Transverse colon (tissue), 4 donors: ENCODE measurements around the gene SIAE. TPM values are rescaled to one million over a fixed set of nuclear protein-coding genes. Genes with fewer than 3 reads are reported as not detected.

Experiments used
- DNase-seq: peaks from one replicate; pipeline ENCODE4 v3.0.0-alpha.2; 2019
- H3K27ac ChIP-seq, 4 donors: fragments of 200-600 bp; sonication (generic); 2 replicates each; pipeline ENCODE4 v1.5.1; 2016 to 2018; ENCODE audit warnings: inconsistent platforms in 4 of 4
- H3K27me3 ChIP-seq: fragments of 200-600 bp; sonication (generic); 2 replicates; pipeline ENCODE4 v1.5.1; 2017; ENCODE audit warnings: inconsistent platforms
- H3K36me3 ChIP-seq, 4 donors: fragments of 200-600 bp; sonication (generic); 2 replicates each; pipeline ENCODE4 v1.5.1; 2017 to 2019; ENCODE audit warnings: inconsistent platforms in 4 of 4
- H3K4me1 ChIP-seq, 4 donors: fragments of 200-600 bp; sonication (generic); 2 replicates each; pipeline ENCODE4 v1.5.1; 2017 to 2020; ENCODE audit warnings: inconsistent platforms in 4 of 4
- H3K4me3 ChIP-seq, 4 donors: fragments of 200-600 bp; sonication (generic); 1 replicate in 1 of 4; 2 replicates in 3 of 4; pipeline versions ENCODE4 v1.5.1 to v1.6.1; 2017 to 2019; ENCODE audit warnings: inconsistent platforms in 4 of 4
- H3K9me3 ChIP-seq, 2 donors: fragments of 200-600 bp; sonication (generic); 2 replicates each; pipeline ENCODE4 v1.5.1; 2017 to 2019; ENCODE audit warnings: inconsistent platforms in 2 of 2
- CTCF ChIP-seq, 5 experiments: fragments of 200-600 bp in 3 of 5; fragments of 450-650 bp in 2 of 5; sonication (generic) in 3 of 5; IDR thresholded peaks; 1 replicate in 2 of 5; 2 replicates in 3 of 5; pipeline ENCODE4 v1.5.1; 2016 to 2017; ENCODE audit warnings: antibody characterized with exemption in 5 of 5, inconsistent platforms in 3 of 5, mild to moderate bottlenecking in 2 of 5, moderate library complexity in 1 of 5
- EP300 ChIP-seq: sonication (generic); formaldehyde crosslinking; IDR thresholded peaks from one replicate; pipeline ENCODE4 v1.6.1; 2017; ENCODE audit warnings: antibody characterized with exemption, low read depth
- POLR2A ChIP-seq: fragments of 450-650 bp; IDR thresholded peaks from one replicate; pipeline ENCODE4 v1.6.1; 2016; ENCODE audit warnings: antibody characterized with exemption, mild to moderate bottlenecking, moderate library complexity
- POLR2AphosphoS5 ChIP-seq, 3 donors: sonication (generic); formaldehyde crosslinking; IDR thresholded peaks; one replicate each; pipeline ENCODE4 v1.6.1; 2016; ENCODE audit warnings: antibody characterized with exemption in 3 of 3
- WGBS, 2 donors: methylation state at CpG; one replicate each; pipeline ENCODE4 v1.1.5; 2018; ENCODE audit warnings: low coverage in 1 of 2; 5-methylcytosine and 5-hydroxymethylcytosine counted together
- in situ Hi-C, 4 donors: fragments of 200-750 bp; cut with MboI; loops; one replicate each; pipeline versions ENCODE4 v1.15.0 to v1.15.1; 2017; ENCODE audit warnings: low sequenced_read_pairs in 3 of 4, low pct_ligation_motif_present in 1 of 4, low pct_unique_long_range_greater_than_20kb in 1 of 4
- intact Hi-C: fragments of 100-400 bp; cut with DNase I; formaldehyde crosslinking; loops from one replicate; pipeline ENCODE4 v1.15.1; 2023; ENCODE audit warnings: low total_unique reads
- total RNA-seq, 4 donors: library from RNA; depleted of rRNA; stranded (reverse); fragments of >200 nt; gene quantifications; one replicate each; pipeline ENCODE4 v1.1.0, GENCODE V29; 2016

The SIAE gene
- total RNA-seq, 4 donors from 2014 or later: 38.4 to 183 (median 81.2) TPM

- no peaks in the 10 kb centered on the region for H3K9me3 ChIP-seq
- no peak overlapping the region for H3K4me3 ChIP-seq
- H3K36me3 ChIP-seq: peaks cover 0 to 7% (median 2%) of the 10 kb centered on the region in 4 donors
- no peak overlapping the region for H3K27ac ChIP-seq
- WGBS, 2 donors: 76 to 92% methylated on average over 9 to 10 of the region's 10 CpGs
- peaks cover 0 to 5% (median 2%) of the 10 kb centered on the region in 4 donors for H3K4me1 ChIP-seq
- no peaks in the 10 kb centered on the region for H3K27me3 ChIP-seq
- in situ Hi-C loops: no loop called here
- intact Hi-C loops: no loop called here
- TF ChIP-seq POLR2A (no peak), POLR2AphosphoS5 (IDR thresholded peaks at IDR 0.05) (no peak), CTCF (IDR thresholded peaks at IDR 0.05) (no peak), EP300 (no peak)
- DNase-seq: no peak
These were observed 30.4 kb downstream of the SIAE start for GRCh38 chr11:124643042-124643604.

GRCh38 chr11:124642628-124643027 lies 30.9 kb downstream of the SIAE start:
- no peaks in the 10 kb centered on the region for H3K9me3 ChIP-seq
- in situ Hi-C loops: no loop called here
- peaks cover 0 to 7% (median 2%) of the 10 kb centered on the region in 4 donors for H3K36me3 ChIP-seq
- no peak for DNase-seq
- WGBS, 2 donors: 93 to 100% methylated on average over 1 to 3 of the region's 3 CpGs
- H3K27me3 ChIP-seq: no peaks in the 10 kb centered on the region
- H3K4me1 ChIP-seq: peaks cover 0 to 5% (median 2%) of the 10 kb centered on the region in 4 donors
- no peak overlapping the region for H3K4me3 ChIP-seq
- TF ChIP-seq POLR2AphosphoS5 (IDR thresholded peaks at IDR 0.05) (no peak), CTCF (IDR thresholded peaks at IDR 0.05) (no peak), POLR2A (no peak), EP300 (no peak)
- intact Hi-C loops: no loop called here
- no peak overlapping the region for H3K27ac ChIP-seq

- TF ChIP-seq CTCF (IDR thresholded peaks at IDR 0.05): no peak
- no peak overlapping the region for H3K27ac ChIP-seq
- intact Hi-C loops: no loop called here
- peaks cover 0 to 5% (median 2%) of the 10 kb centered on the region in 4 donors for H3K4me1 ChIP-seq
- 95 to 100% methylated on average over 1 to 5 of the region's 5 CpGs for WGBS, 2 donors
- H3K9me3 ChIP-seq: no peaks in the 10 kb centered on the region
- in situ Hi-C loops: no loop called here
- H3K36me3 ChIP-seq: peaks cover 0 to 19% (median 4%) of the 10 kb centered on the region in 4 donors
- H3K4me3 ChIP-seq: no peak overlapping the region
- DNase-seq: no peak
- no peaks in the 10 kb centered on the region for H3K27me3 ChIP-seq
These were observed 32.9 kb downstream of the SIAE start for GRCh38 chr11:124640666-124641065.

GRCh38 chr11:124639186-124639585 lies 34.4 kb downstream of the SIAE start:
- Histone ChIP-seq H3K4me1 (no peaks in the 10 kb centered on the region), H3K9me3 (no peaks in the 10 kb centered on the region), H3K4me3 (no peak overlapping the region), H3K27me3 (no peaks in the 10 kb centered on the region), H3K36me3 (peaks cover 0 to 27% (median 4%) of the 10 kb centered on the region in 4 donors), H3K27ac (no peak overlapping the region)
- in situ Hi-C loops (no loop called here), intact Hi-C loops (no loop called here)
- TF ChIP-seq POLR2AphosphoS5 (IDR thresholded peaks at IDR 0.05) (no peak), EP300 (no peak), POLR2A (no peak)
- no peak for DNase-seq
- WGBS, 2 donors: 92% methylated on average over 1 of the region's 1 CpG; no CpG with 5 or more reads in 1 of the 2 donors

GRCh38 chr11:124638500-124638899 lies 35.0 kb downstream of the SIAE start:
- in situ Hi-C loops: no loop called here
- 94 to 100% methylated on average over 3 of the region's 3 CpGs for WGBS, 2 donors
- no peak overlapping the region for H3K27ac ChIP-seq

More at GRCh38 chr11:124638500-124638899, 35.0 kb downstream of the SIAE start:
- no peaks in the 10 kb centered on the region for H3K9me3 ChIP-seq
- no peaks in the 10 kb centered on the region for H3K4me1 ChIP-seq
- H3K4me3 ChIP-seq: no peak overlapping the region
- H3K36me3 ChIP-seq: peaks cover 0 to 27% (median 4%) of the 10 kb centered on the region in 4 donors
- no peaks in the 10 kb centered on the region for H3K27me3 ChIP-seq
- intact Hi-C loops: no loop called here
- TF ChIP-seq POLR2A: no peak
- no peak for TF ChIP-seq POLR2AphosphoS5 (IDR thresholded peaks at IDR 0.05)
- no peak for TF ChIP-seq CTCF (IDR thresholded peaks at IDR 0.05)
- no peak for TF ChIP-seq EP300
- DNase-seq: no peak
